ENCODE measurements around the gene TMEM14C. TPM values are rescaled to one million over a fixed set of nuclear protein-coding genes. Genes with fewer than 3 reads are reported as not detected.
"Not testable (repeated sequence)": the region's sequence is repeated elsewhere in the genome, so short reads cannot be mapped to it uniquely, and the experiment has no call there.

TMEM14C gene
- total RNA-seq, 1 experiment from 2014 or later = 137 TPM

DNA sequence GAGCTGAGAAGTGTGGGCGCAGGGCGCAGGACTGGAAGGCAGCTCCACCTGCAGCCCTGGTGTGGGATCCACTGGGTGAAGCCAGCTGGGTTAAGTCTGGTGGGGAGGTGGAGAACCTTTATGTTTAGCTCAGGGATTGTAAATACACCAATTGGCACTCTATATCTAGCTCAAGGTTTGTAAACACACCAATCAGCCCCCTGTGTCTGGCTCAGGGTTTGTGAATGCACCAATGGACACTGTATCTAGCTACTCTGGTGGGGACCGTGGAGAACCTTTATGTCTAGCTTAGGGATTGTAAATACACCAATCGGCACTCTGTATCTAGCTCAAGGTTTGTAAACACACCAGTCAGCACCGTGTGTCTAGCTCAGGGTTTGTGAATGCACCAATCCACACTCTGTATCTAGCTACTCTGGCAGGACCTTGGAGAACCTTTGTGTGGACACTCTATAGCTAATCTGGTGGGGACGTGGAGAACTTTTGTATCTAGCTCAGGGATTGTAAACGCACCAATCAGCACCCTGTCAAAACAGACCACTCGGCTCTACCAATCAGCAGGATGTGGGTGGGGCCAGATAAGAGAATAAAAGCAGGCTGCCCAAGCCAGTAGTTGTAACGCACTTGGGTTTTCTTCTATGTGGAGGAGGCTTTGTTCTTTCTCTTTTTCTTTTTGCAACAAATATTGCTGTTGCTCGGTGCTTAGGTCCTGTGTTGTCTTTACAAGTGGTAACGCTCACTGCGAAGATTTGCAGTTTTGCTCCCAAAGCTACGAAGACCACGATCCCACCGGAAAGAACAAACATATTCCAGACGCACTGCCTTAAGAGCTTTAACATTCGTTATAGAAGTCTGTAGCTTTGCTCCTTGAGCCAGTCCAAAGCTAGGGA lies 1.7 kb upstream of the TMEM14C start:
- peak; percentile 66 for DNase-seq (ENCODE audit: low read depth)

DNA sequence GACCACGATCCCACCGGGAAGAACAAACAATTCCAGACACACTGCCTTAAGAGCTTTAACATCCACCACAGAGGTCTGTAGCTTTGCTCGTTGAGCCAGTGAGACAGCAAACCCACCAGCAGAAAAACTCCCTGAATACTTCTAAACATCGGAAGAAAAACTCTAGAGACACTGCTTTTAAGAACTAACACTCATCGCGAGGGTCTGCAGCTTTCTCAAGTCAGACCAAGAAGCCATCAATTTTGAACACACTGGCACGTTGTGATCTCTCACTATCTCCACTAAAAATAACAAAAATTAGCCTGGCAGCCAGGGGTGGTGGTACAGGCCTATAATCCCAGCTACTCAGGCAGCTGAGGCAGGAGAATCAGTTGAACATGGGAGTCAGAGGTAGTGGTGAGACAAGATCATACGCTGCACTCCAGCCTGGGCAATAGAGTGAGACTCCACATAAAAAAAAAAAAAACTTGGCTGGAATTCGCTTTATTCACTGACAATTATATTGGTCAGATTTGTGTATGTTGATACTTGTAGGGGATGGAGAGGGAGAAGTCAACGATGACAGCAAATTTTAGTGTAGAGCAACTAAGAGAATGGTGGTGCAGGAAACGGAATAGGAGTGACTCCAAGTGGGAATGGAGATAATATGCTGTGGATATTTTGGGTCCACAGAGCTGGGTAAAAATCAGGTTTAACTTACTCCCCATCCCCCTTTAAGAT lies 860 bp upstream of the TMEM14C start:
- DNase-seq (ENCODE audit: low read depth) = no peak

- no peak for DNase-seq (ENCODE audit: low read depth)
Measured at GRCh38 chr6:10722570-10722819, 375 bp upstream of the TMEM14C start.

GRCh38 chr6:10723567-10723881 lies 654 bp downstream of the TMEM14C start:
- no peak for DNase-seq (ENCODE audit: low read depth)

DNA sequence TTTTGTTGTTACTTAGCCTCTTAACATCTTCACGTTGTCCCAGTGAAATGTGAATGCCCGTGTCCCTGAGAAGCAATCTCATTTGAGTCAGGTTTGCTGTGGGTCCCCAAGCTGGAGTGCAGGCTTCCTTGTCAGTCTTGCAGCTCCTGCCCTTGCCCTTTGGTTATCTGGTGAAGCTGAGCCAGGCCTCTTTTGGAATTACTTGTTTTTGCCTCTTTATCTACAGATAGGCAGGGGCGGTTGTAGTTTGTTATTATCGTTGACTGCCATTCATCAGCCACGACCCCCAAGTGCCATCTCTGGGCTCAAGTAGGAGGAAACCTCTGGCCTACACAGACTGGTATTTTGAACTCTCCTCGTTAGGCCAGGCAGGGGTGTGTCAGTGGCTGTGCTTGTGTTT lies 2.2 kb downstream of the TMEM14C start:
- DNase-seq (ENCODE audit: low read depth) = no peak

GRCh38 chr6:10725716-10726115 lies 2.8 kb downstream of the TMEM14C start:
- DNase-seq (ENCODE audit: low read depth) = no peak

DNA sequence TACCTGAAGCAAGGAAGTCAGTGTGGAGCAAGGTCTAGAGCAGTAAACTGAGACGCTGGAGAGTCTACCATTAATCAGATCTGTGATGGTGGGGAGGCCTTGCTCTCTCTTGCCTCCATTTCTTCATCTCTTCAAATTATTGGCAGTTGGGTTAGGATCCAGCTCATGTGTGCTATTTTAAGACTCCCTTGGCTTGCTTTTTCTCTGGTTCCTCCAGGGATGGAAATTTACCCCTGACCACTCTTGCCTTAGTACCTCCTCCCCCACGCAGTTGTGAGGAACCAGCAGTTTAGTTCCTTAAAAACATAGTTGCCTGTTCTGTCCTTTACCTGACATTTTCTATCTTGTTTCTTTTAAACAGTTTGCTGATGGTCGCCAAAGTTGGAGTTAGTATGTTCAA lies 7.4 kb downstream of the TMEM14C start:
- no peak for DNase-seq (ENCODE audit: low read depth)

DNA sequence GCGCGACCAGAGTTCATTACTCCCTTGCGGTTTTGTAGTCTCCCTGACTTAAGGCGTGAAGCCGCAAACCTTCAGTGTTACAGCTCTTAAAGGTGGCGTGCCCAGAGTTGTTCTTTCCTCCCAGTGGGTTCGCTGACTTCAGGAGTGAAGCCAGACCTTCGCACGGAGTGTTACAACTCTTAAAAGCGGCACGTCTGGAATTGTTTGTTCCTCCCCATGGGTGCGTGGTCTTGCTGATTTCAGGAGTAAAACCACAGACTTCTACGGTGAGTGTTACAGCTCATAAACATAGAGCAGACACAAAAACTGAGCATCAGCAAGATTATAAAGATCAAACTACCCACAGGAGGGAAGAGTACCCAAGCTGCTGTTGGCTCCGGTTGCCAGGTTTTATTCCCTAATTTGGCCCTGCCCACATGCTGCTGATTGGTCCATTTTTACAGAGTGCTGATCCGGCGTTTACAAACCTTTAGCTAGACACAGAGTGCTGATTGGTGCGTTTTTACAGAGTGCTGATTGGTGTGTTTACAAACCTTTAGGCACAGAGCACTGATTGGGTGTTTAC lies 10.4 kb downstream of the TMEM14C start:
- no peak for DNase-seq (ENCODE audit: low read depth)

GRCh38 chr6:10733863-10734262 lies 11.0 kb downstream of the TMEM14C start:
- no peak for DNase-seq (ENCODE audit: low read depth)

GRCh38 chr6:10736731-10737130 lies 13.9 kb downstream of the TMEM14C start:
- no peak for DNase-seq (ENCODE audit: low read depth)

DNA sequence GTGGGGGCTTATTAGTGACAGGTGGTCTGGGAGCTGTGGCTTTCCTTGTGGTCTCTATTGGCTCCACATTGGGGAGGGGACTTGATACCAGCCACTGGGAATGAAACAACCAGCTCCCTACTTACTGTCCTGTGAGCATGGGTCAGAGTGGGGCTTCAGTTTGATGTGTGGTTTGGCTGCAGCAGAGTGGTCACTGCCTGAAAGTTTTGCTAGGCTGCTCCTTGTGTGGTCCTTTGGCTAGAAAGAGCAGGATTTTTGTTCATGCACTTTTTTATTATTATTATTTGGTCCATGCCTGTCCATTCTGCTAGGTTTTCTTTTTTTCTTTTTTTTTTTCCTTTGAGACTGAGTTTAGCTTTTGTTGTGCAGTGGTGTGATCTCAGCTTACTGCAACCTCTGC lies 17.2 kb downstream of the TMEM14C start:
- DNase-seq (ENCODE audit: low read depth) = no peak

DNA sequence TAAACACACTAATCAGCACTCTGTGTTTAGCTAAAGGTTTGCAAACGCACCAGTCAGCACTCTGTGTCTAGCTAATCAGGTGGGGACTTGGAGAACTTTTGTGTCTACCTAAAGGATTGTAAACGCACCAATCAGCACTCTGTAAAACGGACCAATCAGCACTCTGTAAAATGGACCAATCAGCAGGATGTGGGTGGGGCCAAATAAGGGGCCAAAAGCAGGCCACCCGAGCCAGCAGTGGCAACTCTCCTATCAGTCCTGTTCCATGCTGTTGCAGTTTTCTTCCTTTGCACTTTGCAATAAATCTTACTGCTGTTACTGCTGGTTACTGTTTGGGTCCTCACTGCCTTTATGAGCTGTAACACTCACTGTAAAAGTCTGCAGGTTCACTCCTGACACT lies 18.8 kb downstream of the TMEM14C start:
- not testable (repeated sequence) for DNase-seq (ENCODE audit: low read depth)

DNA sequence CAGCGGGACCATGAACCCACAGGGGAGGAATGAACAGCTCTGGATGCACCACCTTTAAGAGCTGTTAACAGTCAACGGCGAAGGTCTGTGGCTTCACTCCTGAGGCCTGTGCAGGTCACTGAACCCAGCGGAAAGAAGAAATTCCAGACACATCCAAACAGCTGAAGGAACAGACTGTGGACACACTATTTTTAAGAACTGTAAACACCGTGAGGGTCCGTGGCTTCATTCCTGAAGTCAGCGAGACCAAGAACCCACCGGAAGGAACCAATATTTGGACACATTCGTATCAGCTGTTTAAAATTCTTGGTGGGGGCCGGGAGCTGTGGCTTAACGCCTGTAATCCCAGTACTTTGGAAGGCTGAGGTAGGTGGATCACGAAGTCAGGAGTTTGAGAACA lies 19.4 kb downstream of the TMEM14C start:
- DNase-seq (ENCODE audit: low read depth) = no peak

GRCh38 chr6:10743515-10743914 lies 20.6 kb downstream of the TMEM14C start:
- DNase-seq (ENCODE audit: low read depth) = no peak

- DNase-seq (ENCODE audit: low read depth) = no peak
Measured at GRCh38 chr6:10745116-10745515, 22.2 kb downstream of the TMEM14C start.

DNA sequence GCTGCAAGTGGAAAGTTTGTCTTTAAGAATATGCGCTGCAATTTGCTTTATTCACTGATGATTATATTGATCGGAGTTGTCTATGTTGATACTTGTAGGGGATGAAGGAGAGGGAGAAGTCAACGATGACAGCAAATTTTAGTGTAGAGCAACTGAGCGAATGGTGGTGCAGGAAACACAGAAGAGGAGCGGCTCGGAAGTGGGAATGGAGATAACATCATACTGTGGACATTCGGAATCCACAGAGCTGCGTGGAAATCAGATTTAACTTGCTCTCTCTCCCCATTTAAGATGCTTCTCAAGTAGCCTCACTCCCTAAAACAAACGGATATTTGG lies 24.0 kb downstream of the TMEM14C start:
- no peak for DNase-seq (ENCODE audit: low read depth)

GRCh38 chr6:10747251-10747972 lies 24.5 kb downstream of the TMEM14C start, which contains the start of gene TMEM14B:
Gene TMEM14B (plus strand): TSS chr6:10747805. CDS start chr6:10749246, 1,441 bp downstream.
- peak; percentile 96 for DNase-seq (ENCODE audit: low read depth)

- no peak for DNase-seq (ENCODE audit: low read depth)
Measured at GRCh38 chr6:10749734-10750133, 26.9 kb downstream of the TMEM14C start.

DNA sequence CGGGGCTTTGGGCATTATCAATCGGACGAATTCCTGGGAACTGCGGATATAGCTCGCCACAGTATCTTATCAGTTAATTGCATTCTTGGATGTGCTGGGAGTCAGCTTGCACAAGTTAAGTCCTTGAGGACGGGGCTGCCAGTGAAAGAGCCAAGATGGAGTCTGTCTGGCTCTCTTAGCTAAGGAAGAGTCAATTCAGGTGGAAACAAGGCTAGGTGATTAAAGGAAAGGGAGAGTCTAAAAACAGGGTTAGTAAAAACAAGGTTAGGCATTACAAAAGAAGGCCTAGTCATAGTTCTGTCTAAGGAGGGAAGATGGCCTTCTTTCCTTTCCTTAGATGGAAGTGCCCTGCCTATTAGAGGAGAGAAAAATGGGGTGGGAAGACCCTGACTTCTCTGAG lies 27.7 kb downstream of the TMEM14C start:
- DNase-seq (ENCODE audit: low read depth) = not testable (repeated sequence)

DNA sequence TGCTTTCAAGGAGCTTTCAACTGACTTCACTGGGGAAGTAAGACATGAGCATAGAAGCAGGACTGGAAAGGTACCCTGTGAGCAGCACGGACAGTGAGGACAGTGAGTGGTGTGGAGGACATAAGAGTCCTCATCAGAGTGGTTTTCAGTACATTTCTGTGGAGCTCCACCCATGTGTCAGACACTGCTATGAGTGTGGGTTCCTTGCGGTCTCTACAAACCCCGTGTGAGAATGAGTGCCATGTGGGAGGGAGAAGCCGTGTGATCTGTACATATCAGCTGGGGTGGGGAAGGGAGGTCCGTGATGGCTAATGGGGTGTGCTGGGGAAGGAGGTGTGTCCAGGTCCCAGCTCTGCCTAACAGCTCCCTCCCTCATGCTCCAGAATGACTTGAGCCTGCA lies 28.9 kb downstream of the TMEM14C start:
- not testable (repeated sequence) for DNase-seq (ENCODE audit: low read depth)

- DNase-seq (ENCODE audit: low read depth) = no peak
Measured at GRCh38 chr6:10756085-10756484, 33.2 kb downstream of the TMEM14C start.

GRCh38 chr6:10759312-10759839 lies 36.5 kb downstream of the TMEM14C start:
- DNase-seq (ENCODE audit: low read depth) = peak; percentile 93

Data from HT1080 (cell line).